Epidermal melanocyte (primary cell): Measurements from ENCODE around the gene MAPK8IP2.
"Not testable (repeated sequence)": the region's sequence is repeated elsewhere in the genome, so short reads cannot be mapped to it uniquely, and the experiment has no call there.

Experiments
- DNase-seq: peaks from one replicate; pipeline ENCODE4 v3.0.0; 2011; ENCODE audit warnings: low spot score; ENCODE audit not compliant: insufficient read length

Gene MAPK8IP2

GRCh38 chr22:50635591-50635990 lies 35.0 kb downstream of the MAPK8IP2 start:
- no peak for DNase-seq

- DNase-seq = not testable (repeated sequence)
Measured at GRCh38 chr22:50640296-50640695, 39.7 kb downstream of the MAPK8IP2 start.

- DNase-seq = no peak
Measured at GRCh38 chr22:50640857-50641647, 40.5 kb downstream of the MAPK8IP2 start.

- DNase-seq = no peak
Measured at GRCh38 chr22:50641696-50642607, 41.4 kb downstream of the MAPK8IP2 start.

GRCh38 chr22:50643021-50643820 lies 42.6 kb downstream of the MAPK8IP2 start:
- DNase-seq = not testable (repeated sequence)

GRCh38 chr22:50643821-50644101 lies 43.2 kb downstream of the MAPK8IP2 start:
- DNase-seq = not testable (repeated sequence)

GRCh38 chr22:50653256-50653655 lies 52.7 kb downstream of the MAPK8IP2 start:
- no peak for DNase-seq

GRCh38 chr22:50654664-50655063 lies 54.1 kb downstream of the MAPK8IP2 start:
- not testable (repeated sequence) for DNase-seq

GRCh38 chr22:50656122-50657070 lies 55.8 kb downstream of the MAPK8IP2 start:
- no peak for DNase-seq

GRCh38 chr22:50657925-50658324 lies 57.3 kb downstream of the MAPK8IP2 start:
- no peak for DNase-seq

GRCh38 chr22:50659711-50660110 lies 59.1 kb downstream of the MAPK8IP2 start:
- DNase-seq = not testable (repeated sequence)

- DNase-seq = no peak
Measured at GRCh38 chr22:50660306-50660705, 59.7 kb downstream of the MAPK8IP2 start.
